Astrocyte of the spinal cord (primary cell): ENCODE results near the gene CCN5.
"Not testable (repeated sequence)": the region's sequence is repeated elsewhere in the genome, so short reads cannot be mapped to it uniquely, and the experiment has no call there.

Experiments
- DNase-seq: peaks from one replicate; pipeline ENCODE4 v3.0.0; 2011; ENCODE audit warnings: low read depth, low spot score
- H3K4me3 ChIP-seq: 2 replicates; pipeline ENCODE4 v1.5.1; 2011; ENCODE audit warnings: low read depth, mild to moderate bottlenecking, low read length, moderate library complexity
- in situ Hi-C: cut with HindIII; loops from 2 replicates; pipeline ENCODE4 v1.10.0; 2017; ENCODE audit warnings: low sequenced_read_pairs
- TF ChIP-seq, protein P1 (sequence below): IDR thresholded peaks from 2 replicates; pipeline ENCODE4 v1.5.1; 2012; ENCODE audit warnings: low read depth, mild to moderate bottlenecking, low read length, inconsistent platforms

The CCN5 gene

GRCh38 chr20:44762466-44763140 is 47.4 kb downstream of the CCN5 start:
- in situ Hi-C loops, result no loop called here
- H3K4me3 ChIP-seq, result no peak overlapping the region
- TF ChIP-seq, protein P1, sequence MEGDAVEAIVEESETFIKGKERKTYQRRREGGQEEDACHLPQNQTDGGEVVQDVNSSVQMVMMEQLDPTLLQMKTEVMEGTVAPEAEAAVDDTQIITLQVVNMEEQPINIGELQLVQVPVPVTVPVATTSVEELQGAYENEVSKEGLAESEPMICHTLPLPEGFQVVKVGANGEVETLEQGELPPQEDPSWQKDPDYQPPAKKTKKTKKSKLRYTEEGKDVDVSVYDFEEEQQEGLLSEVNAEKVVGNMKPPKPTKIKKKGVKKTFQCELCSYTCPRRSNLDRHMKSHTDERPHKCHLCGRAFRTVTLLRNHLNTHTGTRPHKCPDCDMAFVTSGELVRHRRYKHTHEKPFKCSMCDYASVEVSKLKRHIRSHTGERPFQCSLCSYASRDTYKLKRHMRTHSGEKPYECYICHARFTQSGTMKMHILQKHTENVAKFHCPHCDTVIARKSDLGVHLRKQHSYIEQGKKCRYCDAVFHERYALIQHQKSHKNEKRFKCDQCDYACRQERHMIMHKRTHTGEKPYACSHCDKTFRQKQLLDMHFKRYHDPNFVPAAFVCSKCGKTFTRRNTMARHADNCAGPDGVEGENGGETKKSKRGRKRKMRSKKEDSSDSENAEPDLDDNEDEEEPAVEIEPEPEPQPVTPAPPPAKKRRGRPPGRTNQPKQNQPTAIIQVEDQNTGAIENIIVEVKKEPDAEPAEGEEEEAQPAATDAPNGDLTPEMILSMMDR, result no peak
- DNase-seq, result no peak

DNA sequence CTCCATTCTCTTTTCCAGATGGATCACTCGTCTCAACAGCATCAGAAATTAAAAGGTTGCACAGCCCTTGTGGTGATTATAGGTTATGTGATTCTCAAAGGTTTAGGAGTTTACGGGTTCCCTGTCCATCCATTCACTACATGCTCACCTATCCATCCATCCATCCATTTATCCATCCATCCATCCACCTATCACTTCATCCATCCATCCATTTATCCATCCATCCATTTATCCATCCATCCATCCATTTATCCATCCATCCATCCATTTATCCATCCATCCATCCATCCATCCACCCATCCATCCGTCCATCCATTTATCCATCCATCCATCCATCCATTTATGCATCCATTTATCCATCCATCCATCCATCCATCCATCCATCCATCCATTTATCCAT is 48.6 kb downstream of the CCN5 start:
- H3K4me3 ChIP-seq, in situ Hi-C loops, DNase-seq: not testable (repeated sequence)

DNA sequence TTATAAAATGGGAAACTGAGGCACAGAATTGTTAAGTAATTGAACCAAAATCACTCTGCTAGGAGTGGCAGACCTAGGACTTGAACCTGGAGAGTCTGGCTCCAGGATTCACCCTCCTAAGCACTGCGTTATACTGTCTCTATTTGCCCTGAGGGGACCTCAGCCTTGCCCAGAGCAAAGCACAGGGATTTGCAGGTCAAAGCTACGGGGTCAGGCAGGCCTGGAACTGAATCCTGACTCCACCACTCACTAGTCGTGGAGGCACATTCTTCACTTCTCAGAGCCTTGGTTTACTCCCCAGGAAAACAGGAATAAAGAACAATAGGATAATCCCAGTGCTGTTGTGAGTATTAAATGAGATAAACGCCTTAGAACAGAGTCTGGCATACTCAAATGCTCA is 49.9 kb downstream of the CCN5 start:
- DNase-seq, result no peak
- in situ Hi-C loops, result no loop called here
- TF ChIP-seq, protein P1, result no peak
- H3K4me3 ChIP-seq, result no peak overlapping the region

GRCh38 chr20:44765701-44766347 is 50.7 kb downstream of the CCN5 start:
- no peak overlapping the region for H3K4me3 ChIP-seq

DNA sequence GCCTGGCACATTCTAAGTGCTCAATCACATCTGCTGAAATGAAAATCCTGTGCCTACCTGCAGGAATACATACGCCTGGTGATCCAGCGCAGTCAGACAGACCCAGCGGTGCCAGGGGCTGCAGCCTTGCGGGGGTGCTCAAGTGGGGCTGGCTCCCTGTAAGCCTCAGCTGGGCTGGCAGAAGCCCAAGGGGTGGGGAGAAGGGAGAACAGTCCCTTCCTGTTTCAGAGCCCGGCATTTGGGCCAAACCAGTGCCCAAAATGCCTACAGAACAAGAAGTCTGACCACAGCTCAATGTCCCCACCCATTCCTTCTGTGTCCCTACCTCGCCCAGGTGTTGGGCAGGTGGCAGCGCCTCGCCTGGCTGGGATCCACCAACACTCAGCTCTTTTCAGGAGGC is 53.1 kb downstream of the CCN5 start:
- in situ Hi-C loops, result no loop called here
- DNase-seq, result no peak
- TF ChIP-seq, protein P1, result no peak
- H3K4me3 ChIP-seq, result no peak overlapping the region

More at GRCh38 chr20:44765701-44766347, 50.7 kb downstream of the CCN5 start:
- in situ Hi-C loops, result no loop called here
- no peak for DNase-seq
- TF ChIP-seq, protein P1, result no peak

DNA sequence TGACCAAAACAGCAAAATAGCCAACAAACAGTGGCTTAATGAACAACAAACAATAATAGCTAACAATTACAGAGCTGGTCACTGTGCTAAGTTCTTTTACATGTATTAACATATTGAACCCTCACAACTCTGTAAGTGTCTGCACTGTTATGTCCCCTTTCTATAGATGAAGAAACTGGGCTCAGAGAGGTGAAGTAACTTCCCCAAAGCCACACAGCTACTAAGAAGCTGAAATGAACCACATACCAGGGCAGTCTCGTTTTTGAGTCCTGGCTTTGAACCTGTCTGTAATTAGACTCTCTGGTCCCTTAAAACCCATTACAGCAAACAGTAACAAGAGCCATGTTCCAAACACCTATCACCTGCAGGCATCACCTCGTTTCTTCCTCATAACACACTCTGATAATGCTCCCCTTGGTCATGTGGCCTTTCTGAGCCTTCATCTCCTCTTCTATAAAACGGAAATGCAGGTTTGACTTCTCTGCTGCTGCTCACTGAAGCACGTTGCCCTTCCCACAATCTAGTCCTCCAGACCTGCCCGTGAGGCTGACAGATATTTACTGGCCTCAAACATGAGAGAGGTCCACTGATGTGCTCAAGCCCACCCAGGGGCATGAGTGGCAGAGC is 53.8 kb downstream of the CCN5 start:
- DNase-seq, result no peak
- in situ Hi-C loops, result no loop called here
- no peak overlapping the region for H3K4me3 ChIP-seq
- TF ChIP-seq, protein P1, result no peak

DNA sequence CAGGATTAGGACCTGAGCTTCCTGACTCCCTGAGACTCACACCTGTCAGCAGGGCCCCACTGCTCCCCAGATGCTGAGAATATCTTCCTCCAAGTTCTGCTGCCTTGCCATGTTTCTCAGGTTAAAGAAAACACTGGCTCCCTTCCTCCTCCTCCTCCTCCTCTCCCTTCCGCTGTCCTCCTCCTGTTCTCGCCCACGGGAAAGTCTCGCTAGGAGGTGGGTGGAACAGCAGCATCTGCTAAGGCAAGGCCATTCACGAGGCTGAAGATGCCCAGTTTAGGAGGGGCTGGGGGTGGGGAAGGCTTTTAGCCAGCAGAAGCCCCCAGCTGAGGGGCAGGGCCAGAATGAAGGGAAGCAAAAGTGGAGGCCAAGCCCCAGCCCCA is 54.3 kb downstream of the CCN5 start:
- in situ Hi-C loops, result no loop called here
- TF ChIP-seq, protein P1, result no peak
- no peak for DNase-seq
- H3K4me3 ChIP-seq, result no peak overlapping the region
